Nephron progenitor cell (in vitro differentiated cells): ENCODE data around the gene SYNJ1.
"Not testable (repeated sequence)": the region's sequence is repeated elsewhere in the genome, so short reads cannot be mapped to it uniquely, and the experiment has no call there.

ENCODE experiments used
- DNase-seq: peaks from one replicate; pipeline ENCODE4 v3.0.0; 2021
- H3K27ac Mint-ChIP-seq: 2 replicates; pipeline ENCODE4 v1.8.0; 2021; ENCODE audit warnings: mild to moderate bottlenecking, moderate library complexity, mixed read lengths
- H3K27me3 Mint-ChIP-seq: 2 replicates; pipeline ENCODE4 v1.8.0; 2021; ENCODE audit warnings: mild to moderate bottlenecking, low read depth, mixed read lengths; ENCODE audit not compliant: poor library complexity
- H3K36me3 Mint-ChIP-seq: 2 replicates; pipeline ENCODE4 v1.8.0; 2021; ENCODE audit warnings: low read depth, mixed read lengths
- H3K4me1 Mint-ChIP-seq: 2 replicates; pipeline ENCODE4 v1.8.0; 2021; ENCODE audit warnings: mixed read lengths
- H3K4me3 Mint-ChIP-seq: 2 replicates; pipeline ENCODE4 v1.8.0; 2021; ENCODE audit warnings: mild to moderate bottlenecking, moderate library complexity, mixed read lengths
- H3K9me3 Mint-ChIP-seq: 2 replicates; pipeline ENCODE4 v1.8.0; 2021; ENCODE audit warnings: mild to moderate bottlenecking, moderate library complexity, mixed read lengths
- CTCF ChIP-seq: fragments of 200-600 bp; sonication (generic); IDR thresholded peaks from 2 replicates; pipeline ENCODE4 v1.5.0; 2021; ENCODE audit warnings: antibody characterized with exemption

The SYNJ1 gene

GRCh38 chr21:32626621-32627196 is 101.1 kb downstream of the SYNJ1 start:
- no peak for TF ChIP-seq CTCF
- H3K36me3 Mint-ChIP-seq = no peaks in the 10 kb centered on the region
- peaks cover 17% of the 10 kb centered on the region for H3K27me3 Mint-ChIP-seq
- H3K27ac Mint-ChIP-seq = no peak overlapping the region
- DNase-seq = no peak
- no peaks in the 10 kb centered on the region for H3K4me1 Mint-ChIP-seq
- H3K4me3 Mint-ChIP-seq = no peak overlapping the region
- no peaks in the 10 kb centered on the region for H3K9me3 Mint-ChIP-seq

- DNase-seq, H3K27ac Mint-ChIP-seq, H3K4me3 Mint-ChIP-seq, H3K36me3 Mint-ChIP-seq, H3K9me3 Mint-ChIP-seq, H3K4me1 Mint-ChIP-seq: not testable (repeated sequence)
- peaks cover 73% of the 10 kb centered on the region for H3K27me3 Mint-ChIP-seq
Measured at GRCh38 chr21:32618218-32618617, 109.6 kb downstream of the SYNJ1 start.

- H3K9me3 Mint-ChIP-seq = no peaks in the 10 kb centered on the region
- TF ChIP-seq CTCF = no peak
- peaks cover 37% of the 10 kb centered on the region for H3K27me3 Mint-ChIP-seq
- no peak for DNase-seq
- H3K36me3 Mint-ChIP-seq = peaks cover 10% of the 10 kb centered on the region
- H3K27ac Mint-ChIP-seq = no peak overlapping the region
- peaks cover 6% of the 10 kb centered on the region for H3K4me1 Mint-ChIP-seq
- H3K4me3 Mint-ChIP-seq = peak overlapping the region; percentile 99
Measured at GRCh38 chr21:32613436-32614043, 114.3 kb downstream of the SYNJ1 start.

- peak overlapping the region; percentile 100 for H3K27ac Mint-ChIP-seq
- peak overlapping the region; percentile 99 for H3K4me3 Mint-ChIP-seq
- no peak for TF ChIP-seq CTCF
- H3K27me3 Mint-ChIP-seq = peaks cover 32% of the 10 kb centered on the region
- H3K4me1 Mint-ChIP-seq = peaks cover 6% of the 10 kb centered on the region
- H3K9me3 Mint-ChIP-seq = no peaks in the 10 kb centered on the region
- DNase-seq = no peak
- peaks cover 12% of the 10 kb centered on the region for H3K36me3 Mint-ChIP-seq
Measured at GRCh38 chr21:32612999-32613337, 114.8 kb downstream of the SYNJ1 start.

- no peak for TF ChIP-seq CTCF
Measured at GRCh38 chr21:32612075-32612998, 115.5 kb downstream of the SYNJ1 start, which contains the start of gene CFAP298. Gene CFAP298, minus strand, starts transcription at chr21:32612377. Its CDS starts 134 bp downstream, at chr21:32612243.

GRCh38 chr21:32611471-32611997 is 116.3 kb downstream of the SYNJ1 start:
- no peak for TF ChIP-seq CTCF
- Mint-ChIP-seq H3K9me3 (no peaks in the 10 kb centered on the region), H3K27ac (peak overlapping the region; percentile 100), H3K4me1 (peaks cover 6% of the 10 kb centered on the region), H3K27me3 (peaks cover 20% of the 10 kb centered on the region), H3K36me3 (peaks cover 22% of the 10 kb centered on the region), H3K4me3 (peak overlapping the region; percentile 99)
- peak; percentile 51 for DNase-seq

More at GRCh38 chr21:32612075-32612998, 115.5 kb downstream of the SYNJ1 start, which contains the start of gene CFAP298:
- peak within 1 kb of the TSS; percentile 100 for H3K27ac Mint-ChIP-seq
- DNase-seq = peak; percentile 79
- no peaks in the 10 kb centered on the region for H3K9me3 Mint-ChIP-seq
- peak within 1 kb of the TSS; percentile 99 for H3K4me3 Mint-ChIP-seq
- peaks cover 6% of the 10 kb centered on the region for H3K4me1 Mint-ChIP-seq
- H3K36me3 Mint-ChIP-seq = peaks cover 17% of the 10 kb centered on the region
- H3K27me3 Mint-ChIP-seq = peaks cover 26% of the 10 kb centered on the region

GRCh38 chr21:32610940-32611339 is 116.9 kb downstream of the SYNJ1 start:
- not testable (repeated sequence) for DNase-seq

More at GRCh38 chr21:32610940-32611339, 116.9 kb downstream of the SYNJ1 start:
- peaks cover 26% of the 10 kb centered on the region for H3K36me3 Mint-ChIP-seq
- H3K27me3 Mint-ChIP-seq = peaks cover 16% of the 10 kb centered on the region
- H3K27ac Mint-ChIP-seq, H3K9me3 Mint-ChIP-seq, H3K4me1 Mint-ChIP-seq: not testable (repeated sequence)
- H3K4me3 Mint-ChIP-seq = peak overlapping the region; percentile 75
